ENCODE data around the gene NOP9.

DNA sequence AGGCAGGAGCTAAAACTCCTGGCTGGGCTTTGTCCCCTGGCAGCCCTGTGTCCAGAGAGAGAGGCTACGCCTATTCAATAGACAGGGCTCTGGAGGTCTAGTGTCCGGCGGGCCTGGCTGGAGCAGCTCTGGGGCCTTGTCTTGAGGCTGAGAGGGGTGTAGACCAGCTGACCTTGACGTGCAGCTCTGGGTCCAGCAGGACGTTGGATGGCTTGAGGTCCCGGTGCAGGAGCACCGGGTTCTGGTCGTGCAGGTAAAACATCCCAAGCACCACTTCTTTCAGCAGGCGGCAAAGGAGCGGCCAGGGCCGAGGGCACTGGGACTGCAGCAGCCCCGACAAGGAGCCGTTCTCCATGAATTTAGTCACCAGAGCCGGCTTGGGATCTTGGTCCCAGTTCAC is 39.2 kb downstream of the NOP9 start:
- no peak for TF ChIP-seq POLR2A (IDR thresholded peaks at IDR 0.05)
- TF ChIP-seq EP300 (IDR thresholded peaks at IDR 0.05): no peak
- no peak for TF ChIP-seq POLR2AphosphoS5 (IDR thresholded peaks at IDR 0.05)
- TF ChIP-seq, protein P1, sequence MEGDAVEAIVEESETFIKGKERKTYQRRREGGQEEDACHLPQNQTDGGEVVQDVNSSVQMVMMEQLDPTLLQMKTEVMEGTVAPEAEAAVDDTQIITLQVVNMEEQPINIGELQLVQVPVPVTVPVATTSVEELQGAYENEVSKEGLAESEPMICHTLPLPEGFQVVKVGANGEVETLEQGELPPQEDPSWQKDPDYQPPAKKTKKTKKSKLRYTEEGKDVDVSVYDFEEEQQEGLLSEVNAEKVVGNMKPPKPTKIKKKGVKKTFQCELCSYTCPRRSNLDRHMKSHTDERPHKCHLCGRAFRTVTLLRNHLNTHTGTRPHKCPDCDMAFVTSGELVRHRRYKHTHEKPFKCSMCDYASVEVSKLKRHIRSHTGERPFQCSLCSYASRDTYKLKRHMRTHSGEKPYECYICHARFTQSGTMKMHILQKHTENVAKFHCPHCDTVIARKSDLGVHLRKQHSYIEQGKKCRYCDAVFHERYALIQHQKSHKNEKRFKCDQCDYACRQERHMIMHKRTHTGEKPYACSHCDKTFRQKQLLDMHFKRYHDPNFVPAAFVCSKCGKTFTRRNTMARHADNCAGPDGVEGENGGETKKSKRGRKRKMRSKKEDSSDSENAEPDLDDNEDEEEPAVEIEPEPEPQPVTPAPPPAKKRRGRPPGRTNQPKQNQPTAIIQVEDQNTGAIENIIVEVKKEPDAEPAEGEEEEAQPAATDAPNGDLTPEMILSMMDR (IDR thresholded peaks at IDR 0.05): no peak

Measured in sigmoid colon (tissue), 4 donors.